ENCODE measurements around the gene RAPGEF1.

RAPGEF1 gene

GRCh38 chr9:131678499-131679111 is 61.3 kb downstream of the RAPGEF1 start (continued):
- TF ChIP-seq INSM2 (tag by site-specific recombination; IDR thresholded peaks at IDR 0.05) = peak; percentile 66; the same call in 1 of the 2 replicates
- peak; percentile 52; the same call in 1 of the 2 replicates for TF ChIP-seq ZNF501 (tag by site-specific recombination; IDR thresholded peaks at IDR 0.05)
- no peak for TF ChIP-seq ZNF133 (tag by site-specific recombination; IDR thresholded peaks at IDR 0.05)
- peak; percentile 40; the same call in 1 of the 2 replicates for TF ChIP-seq ZNF843 (tag by site-specific recombination; IDR thresholded peaks at IDR 0.05)
- peak; percentile 33; the same call in 1 of the 2 replicates for TF ChIP-seq BCL11A (tag by site-specific recombination; IDR thresholded peaks at IDR 0.05; ENCODE audit: low read depth)
- peak; percentile 77; the same call in 1 of the 2 replicates for TF ChIP-seq ZFP37 (tag by site-specific recombination; IDR thresholded peaks at IDR 0.05)
- TF ChIP-seq GLIS1 (tag by site-specific recombination; IDR thresholded peaks at IDR 0.05) = peak; percentile 97
- peak; percentile 88 for TF ChIP-seq ZNF366 (tag by site-specific recombination; conservative IDR thresholded peaks at IDR 0.05)
- peak; percentile 86 for TF ChIP-seq ZNF660 (tag by site-specific recombination; IDR thresholded peaks at IDR 0.05)
- TF ChIP-seq KLF1 (tag by site-specific recombination; IDR thresholded peaks at IDR 0.05) = 0 out of 2 replicates have a peak, but pooled peaks have one; percentile 8
- no peak for TF ChIP-seq ZNF701 (tag by site-specific recombination; IDR thresholded peaks at IDR 0.05)
- TF ChIP-seq HIC1 (tag by site-specific recombination; IDR thresholded peaks at IDR 0.05) = peak; percentile 98
- peak; percentile 84 for TF ChIP-seq ZNF639 (tag by site-specific recombination; IDR thresholded peaks at IDR 0.05)
- no peak for TF ChIP-seq ZNF184 (tag by site-specific recombination; IDR thresholded peaks at IDR 0.05)
- 0 out of 2 replicates have a peak, but pooled peaks have one; percentile 13 for TF ChIP-seq ZNF341 (tag by site-specific recombination; IDR thresholded peaks at IDR 0.05; ENCODE audit: low read depth)
- peak; percentile 37; the same call in 1 of the 2 replicates for TF ChIP-seq ZBTB20 (tag by site-specific recombination; IDR thresholded peaks at IDR 0.05)
- TF ChIP-seq ZNF214 (tag by site-specific recombination; IDR thresholded peaks at IDR 0.05; ENCODE audit: borderline replicate concordance) = no peak
- no peak for TF ChIP-seq ZNF555 (tag by site-specific recombination; conservative IDR thresholded peaks at IDR 0.05)
- TF ChIP-seq FEZF1 (tag by site-specific recombination; IDR thresholded peaks at IDR 0.05) = peak; percentile 44; the same call in 1 of the 2 replicates
- TF ChIP-seq TCF7L2 (IDR thresholded peaks at IDR 0.05; ENCODE audit: borderline replicate concordance, low read depth, low read length) = no peak
- peak; percentile 92 for TF ChIP-seq OSR2 (tag by site-specific recombination; IDR thresholded peaks at IDR 0.05)
- TF ChIP-seq ZXDB (tag by site-specific recombination; IDR thresholded peaks at IDR 0.05) = peak; percentile 83
- TF ChIP-seq, protein P1, sequence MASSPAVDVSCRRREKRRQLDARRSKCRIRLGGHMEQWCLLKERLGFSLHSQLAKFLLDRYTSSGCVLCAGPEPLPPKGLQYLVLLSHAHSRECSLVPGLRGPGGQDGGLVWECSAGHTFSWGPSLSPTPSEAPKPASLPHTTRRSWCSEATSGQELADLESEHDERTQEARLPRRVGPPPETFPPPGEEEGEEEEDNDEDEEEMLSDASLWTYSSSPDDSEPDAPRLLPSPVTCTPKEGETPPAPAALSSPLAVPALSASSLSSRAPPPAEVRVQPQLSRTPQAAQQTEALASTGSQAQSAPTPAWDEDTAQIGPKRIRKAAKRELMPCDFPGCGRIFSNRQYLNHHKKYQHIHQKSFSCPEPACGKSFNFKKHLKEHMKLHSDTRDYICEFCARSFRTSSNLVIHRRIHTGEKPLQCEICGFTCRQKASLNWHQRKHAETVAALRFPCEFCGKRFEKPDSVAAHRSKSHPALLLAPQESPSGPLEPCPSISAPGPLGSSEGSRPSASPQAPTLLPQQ (tag by site-specific recombination; IDR thresholded peaks at IDR 0.05) = peak; percentile 59
- TF ChIP-seq, protein P2, sequence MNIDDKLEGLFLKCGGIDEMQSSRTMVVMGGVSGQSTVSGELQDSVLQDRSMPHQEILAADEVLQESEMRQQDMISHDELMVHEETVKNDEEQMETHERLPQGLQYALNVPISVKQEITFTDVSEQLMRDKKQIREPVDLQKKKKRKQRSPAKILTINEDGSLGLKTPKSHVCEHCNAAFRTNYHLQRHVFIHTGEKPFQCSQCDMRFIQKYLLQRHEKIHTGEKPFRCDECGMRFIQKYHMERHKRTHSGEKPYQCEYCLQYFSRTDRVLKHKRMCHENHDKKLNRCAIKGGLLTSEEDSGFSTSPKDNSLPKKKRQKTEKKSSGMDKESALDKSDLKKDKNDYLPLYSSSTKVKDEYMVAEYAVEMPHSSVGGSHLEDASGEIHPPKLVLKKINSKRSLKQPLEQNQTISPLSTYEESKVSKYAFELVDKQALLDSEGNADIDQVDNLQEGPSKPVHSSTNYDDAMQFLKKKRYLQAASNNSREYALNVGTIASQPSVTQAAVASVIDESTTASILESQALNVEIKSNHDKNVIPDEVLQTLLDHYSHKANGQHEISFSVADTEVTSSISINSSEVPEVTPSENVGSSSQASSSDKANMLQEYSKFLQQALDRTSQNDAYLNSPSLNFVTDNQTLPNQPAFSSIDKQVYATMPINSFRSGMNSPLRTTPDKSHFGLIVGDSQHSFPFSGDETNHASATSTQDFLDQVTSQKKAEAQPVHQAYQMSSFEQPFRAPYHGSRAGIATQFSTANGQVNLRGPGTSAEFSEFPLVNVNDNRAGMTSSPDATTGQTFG (tag by site-specific recombination; IDR thresholded peaks at IDR 0.05; ENCODE audit: borderline replicate concordance) = no peak
- TF ChIP-seq ZIC2 (tag by site-specific recombination; IDR thresholded peaks at IDR 0.05) = peak; percentile 96
- peak; percentile 62; the same call in 1 of the 2 replicates for TF ChIP-seq ZBTB48 (tag by site-specific recombination; IDR thresholded peaks at IDR 0.05)
- peak; percentile 88 for TF ChIP-seq ZBTB10 (tag by site-specific recombination; IDR thresholded peaks at IDR 0.05)
- peak; percentile 93 for TF ChIP-seq ZNF629 (tag by site-specific recombination; IDR thresholded peaks at IDR 0.05)
